GM18507 (cell line): ENCODE measurements around the gene CLDN9.

Experiments used
- DNase-seq: peaks from one replicate; pipeline ENCODE4 v3.0.0; 2011; ENCODE audit warnings: low read depth; ENCODE audit not compliant: insufficient read length; ENCODE audit errors: extremely low spot score
- FAIRE-seq: peaks from 2 replicates; lab custom pipeline; 2011; peaks lifted over from hg19 to GRCh38; lab: Jason Lieb, UNC

CLDN9 gene

GRCh38 chr16:2990891-2991290 lies 21.8 kb upstream of the CLDN9 start:
- DNase-seq (no peak), FAIRE-seq (no peak)

GRCh38 chr16:2991566-2992261 lies 21.0 kb upstream of the CLDN9 start:
- no peak for DNase-seq
- no peak for FAIRE-seq

- FAIRE-seq, result no peak
Observed at GRCh38 chr16:2992383-2993081, 20.2 kb upstream of the CLDN9 start.

DNA sequence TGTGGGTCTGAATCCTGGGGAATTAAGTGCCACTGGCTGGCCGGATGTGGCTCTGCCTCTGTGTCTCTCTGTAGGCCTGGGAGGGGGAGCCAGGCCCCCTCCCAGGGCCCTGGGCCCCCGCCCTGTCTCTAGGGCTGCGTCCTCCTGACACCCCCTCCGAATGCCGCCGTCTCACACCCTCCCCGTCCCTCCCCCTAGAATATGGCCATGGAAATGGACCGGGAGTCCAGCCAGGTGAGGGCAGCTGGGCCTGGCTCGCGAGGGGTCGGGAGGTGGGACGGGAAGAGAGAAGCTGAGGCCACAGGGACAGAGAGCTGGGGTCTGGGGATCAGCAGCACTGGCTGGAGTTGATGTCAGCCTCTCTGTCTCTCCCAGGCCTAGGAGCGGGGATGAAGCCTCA lies 16.4 kb upstream of the CLDN9 start:
- DNase-seq, result no peak
- no peak for FAIRE-seq

More at GRCh38 chr16:2992383-2993081, 20.2 kb upstream of the CLDN9 start:
- no peak for DNase-seq

GRCh38 chr16:2999929-3000328 lies 12.8 kb upstream of the CLDN9 start:
- FAIRE-seq (no peak), DNase-seq (no peak)

DNA sequence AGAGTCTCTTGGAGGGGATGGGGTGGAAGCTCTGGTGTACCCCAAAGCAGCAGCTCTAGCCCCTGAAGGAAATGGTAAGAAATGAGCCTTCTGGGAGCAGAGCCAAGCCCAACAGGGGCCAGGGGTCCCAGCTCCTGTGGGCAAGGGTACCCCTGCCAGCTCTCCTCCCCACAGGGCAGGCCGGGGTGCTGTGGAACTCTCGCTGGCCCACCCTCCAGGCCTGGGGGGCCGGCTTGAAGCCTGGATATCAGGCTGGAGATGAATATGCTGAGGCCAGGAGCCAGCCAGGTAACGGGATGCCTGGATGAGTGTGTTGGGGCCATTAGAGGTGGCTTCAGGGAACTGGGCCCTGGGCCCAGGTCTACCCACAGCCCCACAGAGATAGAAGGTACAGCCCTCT lies 12.2 kb upstream of the CLDN9 start:
- no peak for FAIRE-seq
- no peak for DNase-seq

- DNase-seq, result no peak
Observed at GRCh38 chr16:3001316-3001715, 11.4 kb upstream of the CLDN9 start.

GRCh38 chr16:3003582-3004270 lies 9.0 kb upstream of the CLDN9 start:
- FAIRE-seq, result peak; percentile 99
- DNase-seq, result peak; percentile 99

More at GRCh38 chr16:3001316-3001715, 11.4 kb upstream of the CLDN9 start:
- FAIRE-seq, result no peak

GRCh38 chr16:3004319-3004718 lies 8.4 kb upstream of the CLDN9 start:
- DNase-seq (no peak), FAIRE-seq (no peak)

- FAIRE-seq, result no peak
- DNase-seq, result no peak
Observed at GRCh38 chr16:3004781-3005284, 7.9 kb upstream of the CLDN9 start.

DNA sequence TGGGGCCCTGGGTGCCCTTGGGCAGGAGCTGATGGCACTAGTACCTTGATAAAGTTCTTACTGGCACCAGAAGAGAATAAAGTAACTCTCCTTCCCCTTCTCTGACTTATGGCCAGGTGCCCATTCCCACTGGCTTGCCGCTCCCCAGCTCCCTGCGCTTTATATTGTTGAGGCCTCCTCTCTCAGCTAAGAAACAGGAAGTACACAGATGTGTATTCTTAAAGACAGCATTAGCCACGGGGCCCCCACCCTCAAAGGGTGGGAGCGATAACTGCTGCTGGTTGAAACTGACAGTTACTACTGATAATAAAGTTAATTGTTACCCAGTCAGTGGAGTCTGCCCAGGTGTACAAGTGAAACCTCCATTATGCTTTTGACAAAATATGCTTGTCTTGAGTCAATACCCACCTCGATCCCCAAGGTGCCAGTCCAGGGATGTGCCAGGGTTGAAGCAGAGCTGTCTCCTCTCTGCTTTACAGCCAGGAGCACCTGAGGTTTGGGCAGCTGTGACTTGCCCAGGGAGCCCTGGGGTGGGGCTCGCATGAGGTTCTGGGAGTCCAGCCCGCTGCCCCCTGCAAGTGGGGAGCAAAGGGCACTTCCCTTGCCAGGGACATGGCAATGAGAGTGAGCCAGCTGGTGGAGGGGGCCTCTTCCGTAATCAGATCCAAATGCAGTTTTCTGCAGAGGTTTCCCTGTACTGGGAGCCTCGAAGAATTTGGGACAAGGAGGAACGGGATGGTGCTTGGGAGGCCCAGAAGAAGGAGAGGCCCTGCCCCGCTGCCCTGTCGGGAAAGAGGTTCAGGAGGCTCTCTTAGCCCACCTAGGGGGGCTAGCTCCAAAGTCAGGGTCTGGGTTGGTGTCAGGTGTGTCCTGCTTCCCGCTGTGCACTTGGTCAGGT lies 5.4 kb upstream of the CLDN9 start:
- peak; percentile 67 for FAIRE-seq
- no peak for DNase-seq

- FAIRE-seq (no peak), DNase-seq (no peak)
Observed at GRCh38 chr16:3007957-3008689, 4.6 kb upstream of the CLDN9 start.

DNA sequence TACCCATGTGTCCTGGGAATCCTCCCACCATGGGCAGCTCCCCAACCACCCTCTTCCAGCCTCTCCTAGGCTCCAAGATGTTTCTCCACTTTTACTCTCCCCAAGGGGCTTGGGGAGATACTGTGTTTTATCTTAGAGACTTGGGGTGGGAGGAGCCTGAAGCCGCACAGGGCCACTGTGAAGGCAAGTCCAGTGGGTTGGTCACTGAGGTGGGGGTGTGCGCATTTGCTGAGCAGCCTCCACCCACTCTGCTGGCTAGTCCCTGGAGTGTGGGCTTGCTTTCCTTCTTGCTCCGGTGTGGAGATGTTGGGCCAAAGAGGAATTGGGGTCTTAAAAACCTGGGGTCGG lies 4.1 kb upstream of the CLDN9 start:
- no peak for DNase-seq

GRCh38 chr16:3009568-3010390 lies 2.9 kb upstream of the CLDN9 start:
- DNase-seq (no peak), FAIRE-seq (no peak)

More for the DNA sequence above, 4.1 kb upstream of the CLDN9 start:
- no peak for FAIRE-seq

DNA sequence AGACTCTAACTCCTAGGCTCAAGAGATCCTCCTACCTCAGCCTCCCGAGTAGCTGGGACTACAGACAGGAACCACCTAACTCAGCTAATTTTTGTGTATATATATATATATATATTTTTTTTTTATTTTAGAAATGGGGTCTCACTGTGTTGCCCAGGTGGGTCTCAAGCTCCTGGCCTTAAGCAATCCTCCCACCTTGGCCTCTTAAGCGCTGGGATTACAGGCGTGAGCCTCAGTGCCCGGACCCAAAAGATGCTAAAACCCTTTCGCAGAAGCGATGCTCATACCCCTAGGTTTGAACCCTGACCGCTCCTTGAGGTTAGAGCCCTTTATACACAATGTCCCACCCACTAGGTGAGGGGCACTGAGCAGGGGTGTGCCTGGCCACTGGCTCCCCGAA lies 2.2 kb upstream of the CLDN9 start:
- DNase-seq (no peak), FAIRE-seq (no peak)

DNA sequence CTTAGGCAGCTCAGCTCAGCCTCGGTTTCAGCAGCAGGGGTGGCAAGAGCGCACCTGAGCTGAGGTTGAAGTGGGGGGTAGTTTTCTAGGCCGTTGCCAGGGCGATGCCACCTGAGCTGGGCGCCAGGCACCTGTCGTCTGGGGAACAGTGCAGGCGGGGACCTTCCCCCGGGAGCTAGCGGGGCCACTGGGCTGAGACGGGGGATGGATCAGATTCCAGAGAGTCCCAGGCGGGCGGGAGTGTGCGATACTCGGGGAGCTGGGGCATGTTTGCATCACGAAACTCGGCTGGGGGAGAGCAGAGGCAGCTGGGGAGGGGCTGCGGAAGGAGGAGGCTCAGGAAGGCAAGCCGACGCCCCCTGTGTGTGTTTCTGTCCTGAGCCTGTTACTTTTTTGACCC lies 477 bp upstream of the CLDN9 start:
- DNase-seq, result no peak
- FAIRE-seq, result no peak

GRCh38 chr16:3013491-3013951 lies 798 bp downstream of the CLDN9 start:
- FAIRE-seq, result no peak
- no peak for DNase-seq
